Measurements from ENCODE around the gene DCLRE1C. TPM values are rescaled to one million over a fixed set of nuclear protein-coding genes. Genes with fewer than 3 reads are reported as not detected.

DCLRE1C gene
- total RNA-seq, 1 donor from 2014 or later: 16.6 TPM

- intact Hi-C loops (cut with DNase I): no loop called here
- ATAC-seq: no peak
- DNase-seq (ENCODE audit: low spot score): no peak
Observed at GRCh38 chr10:14858338-14858960, 95.4 kb downstream of the DCLRE1C start.

- intact Hi-C loops (cut with DNase I): no loop called here
- DNase-seq (ENCODE audit: low spot score): no peak
- no peak for ATAC-seq
Observed at GRCh38 chr10:14855453-14855852, 98.4 kb downstream of the DCLRE1C start.

GRCh38 chr10:14852236-14852635 is 101.7 kb downstream of the DCLRE1C start:
- ATAC-seq (no peak), DNase-seq (ENCODE audit: low spot score) (no peak)
- intact Hi-C loops (cut with DNase I): no loop called here

Other genes with a start within 250 kb of the DCLRE1C start
- 23.7 TPM for gene FAM107B, start 179.2 kb downstream of the DCLRE1C start, total RNA-seq
- gene CDNF, start 116.1 kb downstream of the DCLRE1C start, total RNA-seq: 3.5 TPM
- 10.2 TPM for gene HSPA14, start 115.8 kb downstream of the DCLRE1C start, total RNA-seq
- gene MSANTD7, start 115.8 kb downstream of the DCLRE1C start, total RNA-seq: 7.8 TPM
- gene SUV39H2, start 75.2 kb downstream of the DCLRE1C start, total RNA-seq: 4.8 TPM
- gene MEIG1, start 5.3 kb upstream of the DCLRE1C start, total RNA-seq: not detected
- 2.1 TPM for gene OLAH, start 89.8 kb upstream of the DCLRE1C start, total RNA-seq
- 13.1 TPM for gene ACBD7, start 134.7 kb upstream of the DCLRE1C start, total RNA-seq
- 14.2 TPM for gene RPP38, start 143.3 kb upstream of the DCLRE1C start, total RNA-seq
- 29.9 TPM for gene NMT2, start 214.6 kb upstream of the DCLRE1C start, total RNA-seq